Right cardiac atrium (tissue), 5 donors: Measurements from ENCODE around the gene TFR2. TPM values are rescaled to one million over a fixed set of nuclear protein-coding genes. Genes with fewer than 3 reads are reported as not detected.
A peak's percentile ranks its signal among the peaks of the same experiment; 100 is the strongest.

Experiments used
- ATAC-seq, 2 donors: fragments of 200-7000 bp; cut with Tn5 transposase; one replicate each; pipeline versions ENCODE4 v1.8.0 to v1.9.1; 2020; ENCODE audit warnings: moderate library complexity in 2 of 2, mild to moderate bottlenecking in 1 of 2
- DNase-seq, 3 donors: peaks; one replicate each; pipeline ENCODE4 v3.0.0-alpha.2; 2020
- H3K27ac ChIP-seq: one replicate; pipeline ENCODE4 v1.5.1; 2013; ENCODE audit warnings: mild to moderate bottlenecking, low read length, control low read depth, moderate library complexity
- H3K27me3 ChIP-seq: one replicate; pipeline ENCODE4 v1.6.1; 2013; ENCODE audit not compliant: control insufficient read depth, insufficient read depth
- H3K4me1 ChIP-seq: one replicate; pipeline ENCODE4 v1.6.1; 2013; ENCODE audit warnings: low read length; ENCODE audit not compliant: control insufficient read depth, insufficient read depth
- H3K4me3 ChIP-seq: one replicate; pipeline ENCODE4 v1.5.1; 2013; ENCODE audit warnings: low read length, control low read depth
- H3K9me3 ChIP-seq: one replicate; pipeline ENCODE4 v1.6.1; 2013; ENCODE audit warnings: low read length; ENCODE audit not compliant: control insufficient read depth
- WGBS: extraction: QIAGEN DNeasy Blood & Tissue Kit; methylation state at CpG from one replicate; pipeline ENCODE4 v1.1.7; 2013; 5-methylcytosine and 5-hydroxymethylcytosine counted together
- intact Hi-C, 4 donors: fragments of 100-400 bp; cut with DNase I; formaldehyde crosslinking; loops; one replicate each; pipeline versions ENCODE4 v1.11.0 to v1.14.0; 2022 to 2023
- polyA plus RNA-seq: library from polyadenylated mRNA; stranded (reverse); fragments of 200-250 nt; gene quantifications from one replicate; pipeline ENCODE4 v1.2.3, GENCODE V29; 2013
- total RNA-seq, 4 donors: library from RNA; stranded (reverse); fragmentation: NEBNext Ultra II Directional; extraction: Animal tissue kit (Norgen Biotek cat#: 25700); gene quantifications; one replicate each; pipeline ENCODE4 v1.2.1, GENCODE V29; 2021
- donor health status: healthy with polysubstance abuse.
- donor health status: DM: no; HTN: yes; CAD: no.
- donor health status: DM: no; HTN: no; CAD: no.
- donor health status: DM: no; HTN: yes; CAD: no; lungs with severe emphysema.
- donor health status: DM: yes; HTN: yes; CAD: no.

TFR2 gene
- total and polyA plus RNA-seq, 5 donors = 0.14 to 0.41 (median 0.25) TPM; not detected in 1

DNA sequence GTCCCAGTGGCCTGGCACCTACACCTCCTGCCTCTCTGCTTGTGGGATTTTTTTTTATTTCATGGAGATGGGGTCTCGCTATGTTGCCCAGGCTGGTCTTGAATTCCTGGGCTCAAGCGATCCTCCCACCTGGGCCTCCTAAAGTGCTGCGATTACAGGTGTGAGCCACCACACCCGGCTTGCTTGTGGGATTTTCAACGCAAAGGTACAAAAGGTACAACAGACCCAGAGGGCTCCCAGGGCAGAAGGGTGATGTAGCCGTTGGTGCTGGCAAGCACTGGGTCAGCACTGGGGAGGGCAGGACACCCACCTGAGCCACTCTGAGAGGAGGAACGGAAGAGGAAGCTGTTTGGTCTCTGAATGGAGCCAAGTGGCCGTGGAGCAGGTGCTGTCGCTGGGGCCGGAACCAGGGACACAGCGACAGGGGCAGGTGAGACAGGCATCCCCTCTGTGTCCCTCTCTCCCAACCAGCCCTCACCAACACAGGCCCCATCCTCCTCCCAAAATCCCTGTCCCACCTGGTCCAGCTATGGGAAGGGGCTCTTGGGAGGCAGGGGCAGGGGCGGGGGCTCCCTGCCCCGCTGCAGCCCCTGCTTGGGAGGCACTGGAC lies 64.9 kb downstream of the TFR2 start:
- DNase-seq (peak in 1 of 3 donors; percentile 20), ATAC-seq (no peak)
- Histone ChIP-seq H3K9me3 (no peaks in the 10 kb centered on the region), H3K27ac (no peak overlapping the region), H3K4me1 (no peaks in the 10 kb centered on the region), H3K27me3 (no peaks in the 10 kb centered on the region), H3K4me3 (no peak overlapping the region)
- intact Hi-C loops = no loop called here
- WGBS = 96% methylated on average over 13 of the region's 13 CpGs

DNA sequence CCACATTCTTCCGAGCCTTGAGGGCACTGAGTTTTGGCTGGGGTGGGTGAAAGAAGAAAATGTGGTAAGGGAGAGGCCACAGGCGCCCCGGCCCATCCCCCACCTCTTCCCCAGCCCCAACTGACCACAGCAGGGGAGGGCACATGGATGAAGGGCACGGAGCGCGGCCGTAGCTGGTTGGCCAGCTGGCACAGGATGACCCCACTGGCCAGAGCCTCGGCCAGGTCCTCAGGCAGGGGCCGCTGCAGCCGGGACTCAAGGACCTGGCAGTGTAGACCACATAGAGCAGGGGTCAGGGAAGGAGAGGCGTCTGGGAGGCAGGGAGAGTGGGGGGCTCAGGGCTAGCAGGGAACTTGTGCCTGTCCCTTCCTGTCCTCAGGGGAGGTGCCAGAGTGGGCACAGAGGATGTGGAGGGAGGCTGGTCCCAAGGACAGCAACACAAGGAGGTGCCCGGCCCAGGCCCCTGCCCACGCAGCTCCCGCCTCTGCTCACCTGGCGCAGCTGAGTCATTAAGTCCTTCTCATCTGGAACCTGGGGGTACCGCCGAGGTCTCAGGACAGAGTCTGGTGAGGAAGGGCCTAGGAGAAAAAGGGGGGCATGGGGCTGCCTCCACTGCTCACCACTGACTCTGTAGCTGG lies 65.5 kb downstream of the TFR2 start:
- 89% methylated on average over 17 of the region's 17 CpGs for WGBS
- no peak for ATAC-seq
- Histone ChIP-seq H3K27ac (no peak overlapping the region), H3K27me3 (no peaks in the 10 kb centered on the region), H3K4me3 (no peak overlapping the region), H3K9me3 (no peaks in the 10 kb centered on the region), H3K4me1 (no peaks in the 10 kb centered on the region)
- intact Hi-C loops = no loop called here
- peak in 1 of 3 donors; percentile 61 for DNase-seq

DNA sequence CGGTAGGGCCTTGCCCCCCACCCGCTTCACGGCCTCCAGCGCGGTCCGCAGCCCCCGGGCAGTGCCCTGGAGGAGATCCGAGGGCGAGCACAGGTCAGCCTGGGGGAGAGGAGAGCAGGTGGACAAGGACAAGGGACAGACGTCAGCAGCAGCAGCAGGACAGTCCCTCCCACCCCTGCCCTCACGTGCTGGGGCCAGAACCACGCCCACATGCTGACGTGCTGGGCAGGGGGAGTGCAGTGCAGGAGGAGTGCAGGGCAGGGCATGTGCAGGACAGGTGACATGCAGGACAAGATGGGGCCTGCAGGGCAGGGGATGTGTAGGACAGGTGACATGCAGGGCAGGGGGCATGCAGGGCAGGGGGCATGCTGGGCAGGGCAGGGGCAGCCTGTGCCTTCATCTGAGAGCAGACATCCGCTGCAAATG lies 66.1 kb downstream of the TFR2 start:
- WGBS = 74% methylated on average over 14 of the region's 14 CpGs
- no peak overlapping the region for H3K4me3 ChIP-seq
- intact Hi-C loops = no loop called here
- H3K4me1 ChIP-seq = no peaks in the 10 kb centered on the region
- DNase-seq (peak in 1 of 3 donors; percentile 52), ATAC-seq (peak in 1 of 2 donors; percentile 2)
- H3K27ac ChIP-seq = no peak overlapping the region
- no peaks in the 10 kb centered on the region for H3K27me3 ChIP-seq
- no peaks in the 10 kb centered on the region for H3K9me3 ChIP-seq

DNA sequence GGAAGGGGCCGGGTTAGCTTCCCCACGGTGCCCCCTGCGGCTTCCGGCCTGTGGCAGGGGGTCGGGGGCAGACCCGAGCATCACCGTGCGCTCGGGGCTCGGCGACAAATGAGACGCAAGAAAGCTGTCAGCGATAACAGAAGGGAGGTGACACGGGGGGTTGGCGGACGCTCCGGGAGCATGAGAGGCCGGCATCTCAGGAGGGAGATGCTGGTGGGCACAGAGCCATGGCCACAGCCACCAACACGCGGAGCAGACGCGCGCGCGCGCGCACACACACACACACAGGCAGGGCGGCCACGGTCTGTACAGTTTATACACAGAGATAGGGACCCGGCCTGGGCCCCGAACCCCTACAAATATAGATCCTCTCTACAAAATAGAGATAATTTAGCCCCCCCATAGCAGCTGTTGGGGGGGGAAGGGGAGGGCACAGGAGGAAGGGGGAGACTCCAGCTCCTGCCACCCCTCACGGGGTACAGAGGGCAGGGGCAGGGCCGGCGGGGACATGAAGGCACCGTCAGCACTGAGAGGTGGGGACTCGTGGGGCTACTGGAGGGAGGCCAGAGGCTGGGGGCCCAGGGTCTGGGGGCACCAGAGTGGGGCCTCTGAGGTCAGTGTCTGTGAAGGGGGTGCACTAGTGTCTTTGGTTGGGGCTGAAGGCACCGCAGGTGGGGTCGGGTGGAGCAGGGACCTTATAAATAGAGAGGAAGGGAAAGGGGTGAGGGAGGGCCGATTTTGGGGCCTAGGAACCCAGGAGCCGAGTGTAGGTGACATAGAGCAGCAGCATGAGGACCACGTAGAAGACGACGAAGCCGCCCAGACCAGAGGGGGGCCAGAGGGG lies 66.8 kb downstream of the TFR2 start:
- H3K27ac ChIP-seq = no peak overlapping the region
- DNase-seq (peak in 1 of 3 donors; percentile 59), ATAC-seq (no peak)
- intact Hi-C loops = no loop called here
- H3K4me1 ChIP-seq = peaks cover 2% of the 10 kb centered on the region
- no peak overlapping the region for H3K4me3 ChIP-seq
- 90% methylated on average over 44 of the region's 44 CpGs for WGBS
- H3K27me3 ChIP-seq = no peaks in the 10 kb centered on the region
- H3K9me3 ChIP-seq = no peaks in the 10 kb centered on the region

DNA sequence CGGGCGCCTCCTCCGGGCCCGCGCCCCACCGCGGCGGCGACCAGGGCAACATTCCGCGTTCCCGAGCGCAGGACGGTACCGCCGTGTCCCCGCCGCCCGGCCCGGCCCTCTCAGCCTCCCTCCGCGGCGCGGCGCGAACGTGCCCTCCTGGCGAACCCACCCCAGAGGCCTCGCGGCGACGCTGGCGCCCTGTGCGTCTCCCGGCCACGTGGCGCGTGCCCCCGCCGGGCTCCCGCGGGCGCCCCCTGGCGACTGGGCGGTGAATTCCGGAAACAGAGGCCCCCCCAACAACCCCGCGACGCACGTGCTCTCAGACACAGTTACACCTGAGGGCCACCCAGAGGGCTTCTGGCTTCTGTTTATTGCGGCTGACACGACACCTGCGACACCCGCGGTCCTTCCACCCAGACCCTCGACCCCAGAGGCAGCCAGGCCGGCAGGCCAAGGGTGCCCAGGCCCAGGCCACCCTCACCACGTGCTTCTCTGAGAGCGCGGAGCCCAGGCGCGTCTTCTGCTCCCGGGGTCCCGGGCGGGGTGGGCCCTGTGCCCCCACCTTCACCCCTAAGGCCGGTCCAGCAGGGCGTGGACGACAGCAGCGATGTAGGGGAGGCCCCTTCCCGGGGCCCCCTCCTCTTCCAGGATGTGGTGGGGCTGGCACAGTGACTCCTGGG lies 67.5 kb downstream of the TFR2 start, which contains the start of gene SAP25:
SAP25 (minus strand) TSS at position 210 of the 671 bp plus-strand sequence; CDS start at position 52, 158 bp downstream.
- H3K4me3 ChIP-seq = no peak within 1 kb of the TSS
- peaks cover 2% of the 10 kb centered on the region for H3K4me1 ChIP-seq
- no peaks in the 10 kb centered on the region for H3K9me3 ChIP-seq
- no peak within 1 kb of the TSS for H3K27ac ChIP-seq
- intact Hi-C loops = no loop called here
- peak in 1 of 3 donors; percentile 65 for DNase-seq
- ATAC-seq = no peak
- 87% methylated on average over 70 of the region's 70 CpGs for WGBS
- no peaks in the 10 kb centered on the region for H3K27me3 ChIP-seq

DNA sequence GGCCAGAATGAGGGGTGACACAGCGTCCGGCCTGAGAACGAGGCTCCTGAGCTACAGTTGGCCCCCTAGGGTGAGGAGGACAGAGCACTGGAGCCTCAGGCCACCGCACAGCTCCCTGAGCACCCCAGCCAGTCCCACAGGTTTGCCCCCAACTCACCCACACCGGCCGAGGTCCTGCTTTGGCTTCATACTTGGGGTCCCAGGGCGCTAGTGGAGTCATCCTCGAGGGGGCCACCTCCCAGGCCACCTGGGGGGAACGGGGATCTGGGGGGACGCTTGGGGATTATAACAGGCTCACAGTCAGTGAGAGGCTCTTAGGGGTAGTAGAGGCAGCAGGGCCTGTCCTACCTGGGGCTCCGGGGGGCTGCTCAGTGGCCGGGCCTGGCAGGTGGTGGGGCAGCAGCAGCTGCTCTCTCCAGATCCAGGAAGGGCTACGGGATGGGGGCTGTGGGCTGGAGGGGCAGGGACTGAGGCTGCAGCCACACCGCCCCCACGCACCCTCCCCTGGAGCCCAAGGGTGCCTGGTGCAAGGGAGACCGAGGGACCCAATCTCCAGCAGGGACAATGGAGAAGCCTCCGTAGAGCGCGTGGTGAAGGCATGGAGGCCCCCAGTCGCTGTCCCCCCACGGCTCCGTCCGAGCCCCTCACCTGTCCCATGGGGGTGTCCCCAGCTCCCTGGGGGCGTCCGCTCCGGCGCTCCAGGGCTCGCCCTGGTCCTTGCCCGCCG lies 68.2 kb downstream of the TFR2 start:
- H3K27ac ChIP-seq = no peak overlapping the region
- intact Hi-C loops = no loop called here
- no peak for DNase-seq
- H3K4me3 ChIP-seq = no peak overlapping the region
- ATAC-seq = no peak
- peaks cover 2% of the 10 kb centered on the region for H3K4me1 ChIP-seq
- H3K27me3 ChIP-seq = no peaks in the 10 kb centered on the region
- 93% methylated on average over 30 of the region's 30 CpGs for WGBS
- H3K9me3 ChIP-seq = no peaks in the 10 kb centered on the region

DNA sequence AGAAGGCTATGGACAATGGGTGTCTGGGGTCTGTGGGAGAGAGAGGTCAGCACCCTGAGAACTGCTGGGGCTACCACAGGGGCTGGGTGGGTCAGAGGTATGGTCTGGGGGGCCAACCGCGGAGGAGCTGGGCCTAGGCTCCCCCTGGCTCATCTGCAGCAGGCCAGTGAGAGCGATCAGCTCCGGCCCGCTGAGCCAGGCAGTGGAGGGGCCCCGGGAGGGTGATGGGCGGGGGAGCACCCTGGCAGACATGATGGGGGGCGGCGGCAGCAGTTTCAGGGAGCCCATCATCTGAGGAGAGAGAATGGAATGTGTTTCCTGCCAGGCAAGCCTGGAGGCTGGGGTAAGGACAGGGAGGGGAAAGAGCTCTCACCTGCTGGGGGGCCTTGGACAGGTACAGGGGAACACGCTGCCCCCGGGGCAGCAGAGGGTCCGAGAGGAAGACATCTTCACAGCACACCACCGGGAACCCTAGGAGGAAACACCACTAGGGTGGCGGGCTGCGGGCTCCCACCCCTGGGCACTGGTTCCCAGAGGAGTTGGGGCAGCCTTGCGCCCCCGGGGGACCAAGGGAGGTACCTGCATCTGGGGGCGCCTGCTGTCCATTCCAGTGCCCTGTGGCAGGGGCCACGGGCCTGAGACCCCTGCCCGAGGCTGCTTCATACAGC lies 68.9 kb downstream of the TFR2 start:
- Histone ChIP-seq H3K4me1 (peaks cover 2% of the 10 kb centered on the region), H3K9me3 (no peaks in the 10 kb centered on the region), H3K27me3 (no peaks in the 10 kb centered on the region), H3K27ac (no peak overlapping the region), H3K4me3 (no peak overlapping the region)
- DNase-seq (peak in 1 of 3 donors; percentile 55), ATAC-seq (no peak)
- intact Hi-C loops = no loop called here
- WGBS = 86% methylated on average over 20 of the region's 20 CpGs

DNA sequence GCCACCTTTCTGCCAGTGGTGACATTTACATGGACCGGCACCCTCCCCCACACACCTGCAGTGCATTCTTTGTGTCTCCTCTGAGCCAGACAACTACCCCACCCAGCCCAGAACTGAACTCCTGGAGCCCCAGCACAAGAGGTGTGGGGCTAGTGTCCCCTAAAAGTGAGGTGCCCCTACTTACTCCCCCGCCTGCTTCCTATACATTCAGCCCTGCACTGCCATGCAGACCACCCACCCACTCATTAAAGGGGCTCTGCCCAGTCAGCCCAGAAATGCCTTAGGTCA lies 69.6 kb downstream of the TFR2 start:
- WGBS = 99% methylated on average over 2 of the region's 2 CpGs
- H3K4me3 ChIP-seq = no peak overlapping the region
- DNase-seq = peak in 1 of 3 donors; percentile 21
- intact Hi-C loops = no loop called here
- no peak for ATAC-seq
- H3K4me1 ChIP-seq = peaks cover 2% of the 10 kb centered on the region
- no peaks in the 10 kb centered on the region for H3K9me3 ChIP-seq
- no peak overlapping the region for H3K27ac ChIP-seq
- H3K27me3 ChIP-seq = no peaks in the 10 kb centered on the region

DNA sequence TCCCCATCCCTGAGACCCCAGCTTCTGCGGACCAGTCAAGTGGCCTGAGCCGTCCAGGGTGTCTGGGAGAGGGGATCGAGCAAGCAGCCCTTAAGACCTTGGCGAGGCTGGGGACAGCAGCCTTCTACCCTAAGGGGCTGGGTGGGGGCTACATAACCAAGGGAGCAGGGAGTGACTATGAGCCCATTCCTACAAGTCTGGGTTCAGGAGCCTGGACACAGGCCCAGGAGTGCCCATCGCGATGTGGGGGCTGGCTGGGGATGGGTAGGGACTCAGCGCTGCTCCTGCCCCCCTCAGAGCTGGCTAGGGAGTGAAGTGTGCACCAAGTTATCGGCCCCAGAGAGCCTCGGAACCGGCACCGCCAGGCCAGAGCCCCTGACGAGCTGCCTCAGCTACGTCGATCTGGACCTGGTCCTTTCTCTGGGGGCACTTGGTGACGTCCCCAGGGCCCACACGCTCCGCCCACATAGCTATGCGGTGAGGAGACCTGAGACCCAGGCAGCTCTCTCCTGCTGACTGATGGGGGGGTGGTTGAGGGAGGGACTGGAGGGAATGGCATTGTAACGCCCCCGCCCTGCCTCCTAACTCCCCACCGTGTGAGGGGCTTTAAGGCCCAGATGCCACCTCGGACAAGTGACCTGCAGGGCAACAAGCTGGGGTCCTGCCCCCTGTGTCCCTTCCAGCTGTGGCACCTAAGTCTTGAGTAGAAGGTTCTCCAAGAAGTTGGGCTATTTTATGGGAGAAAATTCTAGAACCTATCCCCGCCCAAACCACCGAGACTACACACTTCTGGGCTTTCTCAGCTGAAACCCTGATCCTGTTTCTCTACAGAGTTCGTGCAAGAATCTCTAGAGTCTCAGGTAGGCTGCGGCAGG lies 70.2 kb downstream of the TFR2 start:
- intact Hi-C loops = no loop called here
- 70% methylated on average over 26 of the region's 26 CpGs for WGBS
- H3K4me3 ChIP-seq = no peak overlapping the region
- H3K27me3 ChIP-seq = no peaks in the 10 kb centered on the region
- no peak overlapping the region for H3K27ac ChIP-seq
- DNase-seq = peak in 1 of 3 donors; percentile 56
- no peak for ATAC-seq
- peaks cover 2% of the 10 kb centered on the region for H3K4me1 ChIP-seq
- no peaks in the 10 kb centered on the region for H3K9me3 ChIP-seq
